ENCODE data around the gene BRME1.

The BRME1 gene

GRCh38 chr19:13873834-13874515, 31.9 kb downstream of the BRME1 start:
- peak overlapping the region; percentile 35; the same call in 1 of the 2 replicates for H3K9ac ChIP-seq (ENCODE audit: low read depth, low read length)
- no peaks in the 10 kb centered on the region for H3K36me3 ChIP-seq (ENCODE audit: insufficient read depth, low read length)
- no peaks in the 10 kb centered on the region for H3K9me3 ChIP-seq (ENCODE audit: control insufficient read depth, insufficient read depth, low read length)
- H3K4me1 ChIP-seq (ENCODE audit: insufficient read depth, low read length): no peaks in the 10 kb centered on the region; the same call in 1 of the 2 replicates

GRCh38 chr19:13872695-13873389, 33.1 kb downstream of the BRME1 start:
- peak overlapping the region; percentile 20; the same call in 1 of the 2 replicates for H3K9ac ChIP-seq (ENCODE audit: low read depth, low read length)
- no peaks in the 10 kb centered on the region for H3K36me3 ChIP-seq (ENCODE audit: insufficient read depth, low read length)
- H3K4me1 ChIP-seq (ENCODE audit: insufficient read depth, low read length): no peaks in the 10 kb centered on the region; the same call in 1 of the 2 replicates
- no peaks in the 10 kb centered on the region for H3K9me3 ChIP-seq (ENCODE audit: control insufficient read depth, insufficient read depth, low read length)

GRCh38 chr19:13872339-13872694, 33.6 kb downstream of the BRME1 start:
- Histone ChIP-seq H3K36me3 (ENCODE audit: insufficient read depth, low read length) (no peaks in the 10 kb centered on the region), H3K4me1 (ENCODE audit: insufficient read depth, low read length) (no peaks in the 10 kb centered on the region; the same call in 1 of the 2 replicates), H3K9me3 (ENCODE audit: control insufficient read depth, insufficient read depth, low read length) (no peaks in the 10 kb centered on the region), H3K9ac (ENCODE audit: low read depth, low read length) (no peak overlapping the region; the same call in 1 of the 2 replicates)

GRCh38 chr19:13870873-13871272, 35.0 kb downstream of the BRME1 start:
- Histone ChIP-seq H3K9me3 (ENCODE audit: control insufficient read depth, insufficient read depth, low read length) (no peaks in the 10 kb centered on the region; the same call in 1 of the 2 replicates), H3K36me3 (ENCODE audit: insufficient read depth, low read length) (no peaks in the 10 kb centered on the region), H3K4me1 (ENCODE audit: insufficient read depth, low read length) (no peaks in the 10 kb centered on the region; the same call in 1 of the 2 replicates), H3K9ac (ENCODE audit: low read depth, low read length) (no peak overlapping the region)

- Histone ChIP-seq H3K36me3 (ENCODE audit: insufficient read depth, low read length) (no peaks in the 10 kb centered on the region), H3K9me3 (ENCODE audit: control insufficient read depth, insufficient read depth, low read length) (no peaks in the 10 kb centered on the region; the same call in 1 of the 2 replicates), H3K4me1 (ENCODE audit: insufficient read depth, low read length) (peaks cover 2% of the 10 kb centered on the region; the same call in 1 of the 2 replicates), H3K9ac (ENCODE audit: low read depth, low read length) (no peak overlapping the region)
Observed at GRCh38 chr19:13869281-13869680, 36.6 kb downstream of the BRME1 start.

GRCh38 chr19:13868663-13869062, 37.3 kb downstream of the BRME1 start:
- Histone ChIP-seq H3K4me1 (ENCODE audit: insufficient read depth, low read length) (peaks cover 5% of the 10 kb centered on the region; the same call in 1 of the 2 replicates), H3K9me3 (ENCODE audit: control insufficient read depth, insufficient read depth, low read length) (no peaks in the 10 kb centered on the region; the same call in 1 of the 2 replicates), H3K36me3 (ENCODE audit: insufficient read depth, low read length) (no peaks in the 10 kb centered on the region), H3K9ac (ENCODE audit: low read depth, low read length) (no peak overlapping the region)

- Histone ChIP-seq H3K9me3 (ENCODE audit: control insufficient read depth, insufficient read depth, low read length) (no peaks in the 10 kb centered on the region; the same call in 1 of the 2 replicates), H3K36me3 (ENCODE audit: insufficient read depth, low read length) (no peaks in the 10 kb centered on the region), H3K4me1 (ENCODE audit: insufficient read depth, low read length) (peaks cover 9% of the 10 kb centered on the region; the same call in 1 of the 2 replicates), H3K9ac (ENCODE audit: low read depth, low read length) (peak overlapping the region; percentile 42; the same call in 1 of the 2 replicates)
Observed at GRCh38 chr19:13866463-13867046, 39.4 kb downstream of the BRME1 start.

GRCh38 chr19:13865571-13866462, 40.1 kb downstream of the BRME1 start:
- peak overlapping the region; percentile 42; the same call in 1 of the 2 replicates for H3K9ac ChIP-seq (ENCODE audit: low read depth, low read length)
- H3K4me1 ChIP-seq (ENCODE audit: insufficient read depth, low read length): peaks cover 14% of the 10 kb centered on the region; the same call in 1 of the 2 replicates
- H3K36me3 ChIP-seq (ENCODE audit: insufficient read depth, low read length): no peaks in the 10 kb centered on the region
- H3K9me3 ChIP-seq (ENCODE audit: control insufficient read depth, insufficient read depth, low read length): no peaks in the 10 kb centered on the region; the same call in 1 of the 2 replicates

- H3K9ac ChIP-seq (ENCODE audit: low read depth, low read length): peak overlapping the region; percentile 42; the same call in 1 of the 2 replicates
- peaks cover 14% of the 10 kb centered on the region; the same call in 1 of the 2 replicates for H3K4me1 ChIP-seq (ENCODE audit: insufficient read depth, low read length)
- no peaks in the 10 kb centered on the region for H3K36me3 ChIP-seq (ENCODE audit: insufficient read depth, low read length)
- no peaks in the 10 kb centered on the region; the same call in 1 of the 2 replicates for H3K9me3 ChIP-seq (ENCODE audit: control insufficient read depth, insufficient read depth, low read length)
Observed at GRCh38 chr19:13864667-13865570, 41.0 kb downstream of the BRME1 start.

- Histone ChIP-seq H3K9ac (ENCODE audit: low read depth, low read length) (no peak overlapping the region), H3K4me1 (ENCODE audit: insufficient read depth, low read length) (peaks cover 14% of the 10 kb centered on the region; the same call in 1 of the 2 replicates), H3K36me3 (ENCODE audit: insufficient read depth, low read length) (no peaks in the 10 kb centered on the region), H3K9me3 (ENCODE audit: control insufficient read depth, insufficient read depth, low read length) (no peaks in the 10 kb centered on the region; the same call in 1 of the 2 replicates)
Observed at GRCh38 chr19:13864046-13864666, 41.8 kb downstream of the BRME1 start.

GRCh38 chr19:13861714-13862531, 44.0 kb downstream of the BRME1 start:
- Histone ChIP-seq H3K4me1 (ENCODE audit: insufficient read depth, low read length) (peaks cover 14% of the 10 kb centered on the region; the same call in 1 of the 2 replicates), H3K36me3 (ENCODE audit: insufficient read depth, low read length) (no peaks in the 10 kb centered on the region), H3K9me3 (ENCODE audit: control insufficient read depth, insufficient read depth, low read length) (no peaks in the 10 kb centered on the region; the same call in 1 of the 2 replicates), H3K9ac (ENCODE audit: low read depth, low read length) (peak overlapping the region; percentile 75)

- no peaks in the 10 kb centered on the region for H3K36me3 ChIP-seq (ENCODE audit: insufficient read depth, low read length)
- H3K9ac ChIP-seq (ENCODE audit: low read depth, low read length): peak overlapping the region; percentile 75; the same call in 1 of the 2 replicates
- no peaks in the 10 kb centered on the region; the same call in 1 of the 2 replicates for H3K9me3 ChIP-seq (ENCODE audit: control insufficient read depth, insufficient read depth, low read length)
- peaks cover 14% of the 10 kb centered on the region; the same call in 1 of the 2 replicates for H3K4me1 ChIP-seq (ENCODE audit: insufficient read depth, low read length)
Observed at GRCh38 chr19:13861392-13861713, 44.6 kb downstream of the BRME1 start.
